NB4 (cell line): ENCODE results near the gene MAP4K2.

ENCODE experiments used
- CTCF ChIP-seq: IDR thresholded peaks from one replicate; pipeline ENCODE4 v1.5.1; 2012; ENCODE audit warnings: low read depth, low read length
- MAX ChIP-seq: IDR thresholded peaks from 2 replicates; pipeline ENCODE4 v1.6.1; 2011; ENCODE audit warnings: low read depth, low read length
- POLR2A ChIP-seq: IDR thresholded peaks from 2 replicates; pipeline ENCODE4 v1.6.1; 2011; ENCODE audit warnings: mild to moderate bottlenecking; ENCODE audit not compliant: insufficient read length; ENCODE audit errors: extremely low read depth

GRCh38 chr11:64827451-64827839 lies 24.4 kb upstream of the MAP4K2 start:
- TF ChIP-seq CTCF, result no peak
- no peak for TF ChIP-seq POLR2A
- no peak for TF ChIP-seq MAX
